GM21619 (cell line): Measurements from ENCODE around the gene ARHGEF7.
"Not testable (repeated sequence)": the region's sequence is repeated elsewhere in the genome, so short reads cannot be mapped to it uniquely, and the experiment has no call there.

Source experiments
- ATAC-seq: cut with Tn5 transposase; IDR thresholded peaks from one replicate; pipeline ENCODE4 v1.9.1; 2021; ENCODE audit not compliant: unreplicated experiment

ARHGEF7 gene

GRCh38 chr13:111168107-111168506, 53.0 kb downstream of the ARHGEF7 start:
- ATAC-seq = no peak

GRCh38 chr13:111171112-111171511, 56.0 kb downstream of the ARHGEF7 start:
- no peak for ATAC-seq

- ATAC-seq = no peak
Observed at GRCh38 chr13:111171629-111172028, 56.5 kb downstream of the ARHGEF7 start.

GRCh38 chr13:111174377-111175114, 59.4 kb downstream of the ARHGEF7 start:
- no peak for ATAC-seq

DNA sequence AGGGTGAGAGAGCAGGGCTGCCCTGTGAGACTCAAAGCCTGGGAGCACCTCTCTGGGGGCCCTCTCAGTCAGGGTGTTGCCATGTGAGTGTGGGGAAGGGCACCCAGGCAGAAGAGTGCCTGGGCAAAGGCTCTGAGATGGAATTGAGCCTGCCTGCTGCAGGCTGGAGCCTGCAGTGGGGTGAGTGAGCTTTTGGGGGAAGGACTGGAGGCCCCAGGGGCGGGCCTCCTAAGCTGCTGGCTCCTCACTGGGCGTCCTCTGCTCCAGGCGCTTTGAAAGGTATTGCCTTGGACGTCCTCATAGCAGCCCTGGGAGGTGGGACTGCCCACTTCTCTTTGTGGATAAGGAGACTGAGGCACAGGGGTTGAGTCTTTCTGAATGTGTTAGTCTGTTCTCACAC, 60.3 kb downstream of the ARHGEF7 start:
- no peak for ATAC-seq

GRCh38 chr13:111175935-111176334, 60.8 kb downstream of the ARHGEF7 start:
- ATAC-seq = no peak

DNA sequence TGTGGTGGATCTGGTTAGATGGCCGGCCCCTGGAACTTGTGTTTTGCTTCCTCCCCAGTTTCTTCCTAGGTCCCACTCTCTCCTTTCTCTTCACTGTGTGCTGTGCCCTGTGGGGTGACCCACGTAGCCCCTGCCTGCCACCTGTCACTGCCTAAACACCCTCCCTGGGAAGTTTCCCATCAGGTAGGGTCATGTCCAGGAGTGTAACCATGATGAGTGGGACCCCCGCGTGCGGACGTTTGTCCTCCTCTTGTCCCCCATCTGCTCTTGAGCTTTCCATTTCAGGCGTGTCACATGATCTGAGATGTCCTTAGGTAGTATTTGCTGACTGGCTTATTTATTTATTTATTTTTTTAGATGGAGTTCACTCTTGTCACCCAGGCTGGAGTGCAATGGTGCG, 61.3 kb downstream of the ARHGEF7 start:
- no peak for ATAC-seq

- peak; percentile 44 for ATAC-seq
Observed at GRCh38 chr13:111177081-111177711, 62.1 kb downstream of the ARHGEF7 start.

GRCh38 chr13:111177921-111178320, 62.8 kb downstream of the ARHGEF7 start:
- no peak for ATAC-seq

- no peak for ATAC-seq
Observed at GRCh38 chr13:111178402-111178801, 63.3 kb downstream of the ARHGEF7 start.

DNA sequence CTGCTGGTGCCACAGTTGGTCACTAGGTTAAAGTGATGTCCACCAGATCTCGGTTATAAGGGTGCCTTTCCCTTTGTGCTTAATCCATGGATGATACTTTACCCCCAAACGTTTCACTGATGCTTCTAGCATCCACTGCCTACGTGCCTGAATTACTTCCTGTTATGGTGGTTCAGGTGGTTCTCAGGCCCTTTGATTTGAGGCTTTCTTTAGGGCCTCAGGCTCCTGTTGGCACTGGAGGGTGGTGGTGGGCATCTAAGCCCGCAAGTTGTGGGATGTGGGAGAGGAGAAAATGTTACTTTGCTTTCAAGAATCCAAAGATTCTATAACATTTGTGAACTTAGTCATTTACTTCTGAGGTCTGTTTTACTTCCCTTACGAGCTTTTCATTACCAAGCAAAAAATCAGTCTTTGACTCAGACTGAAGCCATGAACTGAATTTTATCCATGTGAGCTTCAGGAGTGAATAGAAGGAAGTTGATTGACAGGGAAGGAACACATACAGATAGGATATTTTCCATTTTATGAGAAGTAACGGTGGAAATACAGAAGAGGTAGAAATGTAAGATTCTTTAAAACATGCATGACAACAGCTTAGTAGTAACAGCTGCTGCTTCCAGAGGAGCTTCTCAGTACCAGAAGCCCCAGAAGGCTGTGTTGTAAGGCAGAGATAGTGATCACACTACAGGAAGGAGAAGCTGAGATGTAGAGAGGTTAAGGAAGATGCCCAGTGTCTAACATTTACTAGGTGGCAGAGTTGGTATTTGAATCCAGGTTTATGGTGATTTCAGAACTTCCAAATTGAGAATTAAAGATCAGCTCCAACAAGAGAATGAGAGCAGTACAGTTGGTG, 65.0 kb downstream of the ARHGEF7 start:
- ATAC-seq = no peak

DNA sequence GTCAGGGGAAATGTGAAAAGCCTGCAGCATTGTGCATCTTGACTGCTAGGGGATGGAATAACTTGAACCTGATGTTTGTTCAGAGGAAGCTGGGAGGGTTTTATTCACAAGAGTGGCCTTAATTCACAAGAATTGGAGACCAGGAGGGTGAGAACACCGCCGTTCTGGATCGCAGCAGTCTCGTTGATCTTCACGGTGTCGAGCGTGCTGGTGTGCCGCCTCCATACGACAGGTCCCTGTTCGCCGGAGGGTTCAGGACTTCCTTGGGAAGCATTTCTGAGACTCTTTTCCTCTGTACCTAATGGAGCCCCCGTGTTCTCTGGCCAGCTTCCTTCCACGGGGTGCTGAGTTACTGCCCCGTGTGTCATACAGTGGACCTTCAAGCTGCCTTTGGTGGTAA, 66.9 kb downstream of the ARHGEF7 start:
- no peak for ATAC-seq

DNA sequence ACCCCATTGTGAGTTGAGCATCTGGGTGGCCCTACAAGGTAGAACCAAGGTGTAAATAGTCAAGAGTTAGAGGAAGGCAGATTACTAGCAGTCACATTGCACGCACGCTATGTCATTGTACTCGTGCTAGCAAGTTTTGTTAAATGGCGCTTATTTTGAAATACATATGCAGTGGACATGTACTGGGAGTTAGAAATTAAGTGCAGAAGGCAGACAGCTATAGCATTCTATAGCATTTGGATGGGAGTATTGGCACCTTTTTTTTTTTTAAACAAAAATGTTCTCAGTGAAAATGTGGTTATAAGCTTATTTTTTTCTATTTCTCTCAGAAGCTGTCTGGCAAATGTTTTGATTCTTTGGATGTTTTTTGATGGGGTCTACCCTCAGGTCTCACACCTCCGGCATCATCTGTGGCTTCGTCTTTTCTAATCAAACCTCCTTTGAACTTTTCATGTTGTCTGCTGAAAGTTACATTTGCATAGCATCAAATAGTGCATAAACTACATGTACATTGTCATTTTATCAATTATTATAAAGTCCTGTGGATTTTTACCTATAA, 68.1 kb downstream of the ARHGEF7 start:
- ATAC-seq = no peak

- ATAC-seq = no peak
Observed at GRCh38 chr13:111183959-111184358, 68.8 kb downstream of the ARHGEF7 start.

DNA sequence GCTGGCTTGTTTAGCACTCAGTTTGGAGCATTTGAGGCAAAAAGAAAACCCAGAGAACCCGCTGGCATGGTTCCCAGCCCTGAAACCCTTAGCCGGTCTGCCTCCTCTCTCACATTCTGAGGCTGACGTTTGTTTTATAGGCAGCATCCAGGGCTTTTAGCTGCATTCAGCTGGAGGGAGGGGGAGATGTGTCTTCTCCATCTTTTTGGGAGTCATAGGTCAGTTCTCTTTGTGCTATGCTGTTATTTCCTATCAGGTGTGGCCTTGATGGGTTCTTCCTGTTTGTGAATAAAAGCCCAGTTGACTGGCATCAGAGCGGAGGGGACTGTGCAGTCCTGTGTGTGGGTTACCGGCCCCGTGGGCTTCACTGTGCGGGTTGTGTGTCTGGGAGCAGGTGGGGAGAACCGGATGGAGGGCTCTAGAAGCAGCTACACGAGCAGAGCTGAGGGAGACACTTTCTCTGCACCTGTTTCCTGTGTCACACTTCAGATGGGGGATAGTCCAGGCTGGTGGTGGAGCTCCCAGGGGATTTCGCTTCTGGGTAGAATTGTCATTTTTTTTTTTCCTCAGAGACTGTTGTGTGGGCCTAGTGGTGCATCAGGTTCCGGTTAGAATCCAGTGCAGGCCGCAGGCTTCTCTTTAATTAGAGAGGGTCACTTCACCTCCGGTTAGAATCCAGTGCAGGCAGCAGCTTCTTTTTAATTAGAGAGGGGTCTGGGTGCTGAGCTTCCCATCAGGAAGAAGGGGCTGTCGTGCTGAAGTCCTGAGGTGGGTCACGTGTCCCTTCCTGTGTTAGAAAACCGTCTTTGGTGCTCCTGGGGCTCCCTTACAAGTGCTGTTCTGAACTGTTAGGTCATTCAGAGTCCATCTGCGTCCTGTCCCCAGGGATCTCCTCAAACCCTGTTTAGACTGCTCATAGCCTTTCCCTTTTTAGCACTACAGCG, 69.6 kb downstream of the ARHGEF7 start:
- peak; percentile 90 for ATAC-seq

DNA sequence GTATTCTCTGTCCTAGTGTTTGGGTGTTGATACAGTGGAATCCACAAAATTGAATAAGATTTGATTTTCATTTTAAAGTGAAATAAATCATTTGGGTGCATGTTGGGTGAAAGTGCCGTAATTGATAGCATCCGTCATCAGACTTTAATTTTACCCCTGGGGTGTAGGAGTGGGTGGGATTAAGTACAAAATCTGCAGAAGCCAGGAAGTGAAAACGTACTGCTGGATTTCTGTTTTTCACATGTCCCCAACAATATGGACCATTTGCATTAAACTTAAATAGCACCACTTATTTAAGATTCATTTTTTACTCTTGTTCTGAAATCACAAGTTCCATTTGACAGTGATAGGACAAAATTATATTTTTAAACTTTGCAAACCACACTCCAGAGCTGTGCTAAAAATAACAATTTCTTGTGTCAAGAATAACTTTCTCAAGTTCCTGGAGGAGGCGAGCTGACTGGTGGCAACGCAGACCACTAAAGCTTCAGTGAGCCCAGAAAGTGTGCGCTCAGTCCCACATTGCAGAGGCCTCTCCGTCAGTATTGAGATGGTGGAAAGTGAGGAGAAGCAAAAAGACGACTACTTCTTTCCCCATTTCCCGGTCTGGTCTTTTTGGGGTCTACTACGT, 71.3 kb downstream of the ARHGEF7 start:
- ATAC-seq = no peak

- no peak for ATAC-seq
Observed at GRCh38 chr13:111187960-111188541, 72.9 kb downstream of the ARHGEF7 start.

DNA sequence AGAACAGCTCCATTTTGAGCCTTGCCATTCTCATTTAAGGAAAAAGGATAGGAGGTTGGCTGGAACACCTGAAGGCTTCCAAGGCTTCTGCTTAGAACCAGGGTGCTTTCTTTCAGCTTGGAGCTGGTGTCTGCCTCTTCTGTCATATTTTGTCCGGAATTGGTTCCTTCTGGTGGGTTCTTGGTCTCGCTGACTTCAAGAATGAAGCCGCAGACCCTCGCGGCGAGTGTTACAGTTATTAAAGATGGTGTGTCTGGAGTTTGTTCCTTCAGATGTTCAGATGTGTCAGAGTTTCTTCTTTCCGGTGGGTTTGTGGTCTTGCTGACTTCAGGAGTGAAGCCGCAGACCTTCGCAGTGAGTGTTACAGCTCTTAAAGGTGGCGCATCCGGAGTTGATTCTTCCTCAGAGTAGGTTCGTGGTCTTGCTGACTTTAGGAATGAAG, 74.0 kb downstream of the ARHGEF7 start:
- ATAC-seq = not testable (repeated sequence)

DNA sequence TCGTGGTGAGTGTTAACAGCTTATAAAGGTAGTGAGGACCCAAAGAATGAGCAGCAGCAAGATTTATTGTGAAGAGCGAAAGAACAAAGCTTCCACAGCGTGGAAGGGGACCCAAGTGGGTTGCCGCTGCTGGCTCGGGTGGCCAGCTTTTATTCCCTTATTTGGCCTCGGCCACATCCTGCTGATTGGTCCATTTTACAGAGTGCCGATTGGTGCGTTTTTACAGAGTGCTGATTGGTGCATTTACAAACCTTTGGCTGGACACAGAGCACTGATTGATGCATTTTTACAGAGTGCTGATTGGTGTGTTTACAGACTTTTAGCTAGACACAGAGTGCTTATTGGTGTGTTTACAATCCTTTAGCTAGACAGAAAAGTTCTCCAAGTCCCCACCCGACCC, 74.4 kb downstream of the ARHGEF7 start:
- not testable (repeated sequence) for ATAC-seq
